ENCODE results near the gene COP1. TPM values are rescaled to one million over a fixed set of nuclear protein-coding genes. Genes with fewer than 3 reads are reported as not detected.

COP1 gene
- total and polyA plus RNA-seq, 2 of the 13 experiments (the other 11 are each of a cell fraction or from before 2014, with no cell fraction given): 20.5 to 51.3 TPM

DNA sequence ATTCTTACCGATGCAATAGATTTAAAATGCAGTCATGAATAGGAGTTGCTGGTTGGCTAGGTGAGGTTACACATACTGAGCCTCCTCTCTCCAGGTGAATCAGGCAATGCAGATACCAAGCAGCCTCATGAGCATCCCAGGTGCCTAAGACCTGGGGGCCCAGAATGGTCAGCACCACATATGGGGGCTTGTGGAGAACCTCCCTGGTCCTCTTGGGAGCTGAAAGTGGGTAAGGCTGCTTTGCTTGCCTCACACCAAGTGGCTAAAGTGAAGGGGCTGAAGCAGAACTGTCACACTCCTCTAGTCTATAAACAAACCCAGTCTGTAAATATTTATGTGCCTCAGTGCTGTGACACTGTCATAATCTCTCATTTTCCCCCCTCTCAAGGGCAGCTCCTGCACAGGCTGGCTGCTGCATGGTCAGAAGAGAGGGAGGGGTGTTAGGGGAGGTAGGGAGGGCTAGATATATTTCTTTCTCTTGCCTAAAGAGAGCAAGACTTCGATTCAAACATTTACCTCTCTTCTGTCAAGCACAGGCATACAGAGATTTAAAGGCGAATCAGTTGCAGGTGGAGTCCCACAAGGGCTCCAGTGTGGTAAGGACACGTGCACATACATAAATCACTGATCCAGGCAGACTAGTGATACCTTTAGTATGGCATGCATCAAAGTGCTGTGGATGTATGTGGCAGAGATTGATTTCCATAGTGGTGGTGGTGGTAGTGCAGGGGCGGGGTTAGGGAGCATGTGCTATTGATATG lies 305.8 kb downstream of the COP1 start:
- Histone ChIP-seq H3K27ac (ENCODE audit: extremely low read length, insufficient read depth, low read length) (no peak overlapping the region), H3K27me3 (ENCODE audit: control insufficient read depth in 1 of 2, insufficient read depth in 2 of 2, low read length in 2 of 2) (no peaks in the 10 kb centered on the region; a peak in 1 of 5 replicates), H3K9me3 (ENCODE audit: low read length) (no peaks in the 10 kb centered on the region), H3K9ac (ENCODE audit: insufficient read depth, low read depth, low read length) (no peak overlapping the region), H3K79me2 (ENCODE audit: insufficient read depth, low read length) (no peaks in the 10 kb centered on the region), H4K20me1 (ENCODE audit: insufficient read depth, low read length) (no peaks in the 10 kb centered on the region), H3K36me3 (replicated peaks in 1 of 2; ENCODE audit: control insufficient read depth in 1 of 2, insufficient read depth in 2 of 2, low read length in 2 of 2) (no peaks in the 10 kb centered on the region), H2AFZ (ENCODE audit: low read length) (no peak overlapping the region), H3K4me2 (ENCODE audit: low read depth, low read length) (no peak overlapping the region), H3K4me1 (ENCODE audit: insufficient read depth, low read length) (no peaks in the 10 kb centered on the region), H3K4me3 (replicated peaks in 1 of 3; ENCODE audit: insufficient read depth in 1 of 3, low read depth in 2 of 3, low read length in 3 of 3) (no peak overlapping the region)
- BruUV-seq (replicated peaks): no TSS peak
- ChIA-PET POLR2A (no interaction called here), CTCF (ENCODE audit: low intra/inter-chr PET ratio, low total read pairs) (no interaction called here)
- no peak for TF ChIP-seq ZNF234 (CRISPR knock-in tag; conservative IDR thresholded peaks at IDR 0.05)
- TF ChIP-seq ZFP36L2 (CRISPR knock-in tag; IDR thresholded peaks at IDR 0.05): no peak
- TF ChIP-seq RFX3 (CRISPR knock-in tag; IDR thresholded peaks at IDR 0.05): no peak
- no peak for TF ChIP-seq ZMYM4 (CRISPR knock-in tag; IDR thresholded peaks at IDR 0.05)
- TF ChIP-seq, protein P1, sequence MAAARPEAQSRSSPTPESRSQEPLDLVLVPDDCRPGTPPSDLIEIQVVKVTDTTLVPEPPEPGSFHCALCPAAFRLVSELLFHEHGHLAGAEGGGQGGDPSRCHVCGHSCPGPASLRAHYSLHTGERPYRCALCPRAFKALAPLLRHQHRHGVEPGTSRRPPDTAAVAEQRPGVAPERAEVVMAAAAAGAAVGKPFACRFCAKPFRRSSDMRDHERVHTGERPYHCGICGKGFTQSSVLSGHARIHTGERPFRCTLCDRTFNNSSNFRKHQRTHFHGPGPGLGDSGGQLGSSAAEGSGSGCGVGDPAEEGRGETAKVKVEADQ (CRISPR knock-in tag; IDR thresholded peaks at IDR 0.05; ENCODE audit: borderline replicate concordance): no peak
- no peak for TF ChIP-seq ZNF143 (CRISPR knock-in tag; IDR thresholded peaks at IDR 0.05)
- TF ChIP-seq, protein P2, sequence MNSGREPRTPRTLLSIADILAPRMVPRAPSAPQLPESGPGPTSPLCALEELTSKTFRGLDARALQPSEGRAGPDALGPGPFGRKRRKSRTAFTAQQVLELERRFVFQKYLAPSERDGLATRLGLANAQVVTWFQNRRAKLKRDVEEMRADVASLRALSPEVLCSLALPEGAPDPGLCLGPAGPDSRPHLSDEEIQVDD (CRISPR knock-in tag; IDR thresholded peaks at IDR 0.05; ENCODE audit: borderline replicate concordance): no peak
- no peak for TF ChIP-seq ELF3 (CRISPR knock-in tag; IDR thresholded peaks at IDR 0.05)
- no peak for TF ChIP-seq STAT5B (CRISPR knock-in tag; IDR thresholded peaks at IDR 0.05)
- TF ChIP-seq, protein P3, sequence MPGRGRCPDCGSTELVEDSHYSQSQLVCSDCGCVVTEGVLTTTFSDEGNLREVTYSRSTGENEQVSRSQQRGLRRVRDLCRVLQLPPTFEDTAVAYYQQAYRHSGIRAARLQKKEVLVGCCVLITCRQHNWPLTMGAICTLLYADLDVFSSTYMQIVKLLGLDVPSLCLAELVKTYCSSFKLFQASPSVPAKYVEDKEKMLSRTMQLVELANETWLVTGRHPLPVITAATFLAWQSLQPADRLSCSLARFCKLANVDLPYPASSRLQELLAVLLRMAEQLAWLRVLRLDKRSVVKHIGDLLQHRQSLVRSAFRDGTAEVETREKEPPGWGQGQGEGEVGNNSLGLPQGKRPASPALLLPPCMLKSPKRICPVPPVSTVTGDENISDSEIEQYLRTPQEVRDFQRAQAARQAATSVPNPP (CRISPR knock-in tag; IDR thresholded peaks at IDR 0.05): no peak
- TF ChIP-seq REXO4 (CRISPR knock-in tag; IDR thresholded peaks at IDR 0.05; ENCODE audit: borderline replicate concordance): no peak
- no peak for TF ChIP-seq SMC3 (IDR thresholded peaks at IDR 0.05; ENCODE audit: low read length)
- no peak for TF ChIP-seq ZFP36L1 (CRISPR knock-in tag; IDR thresholded peaks at IDR 0.05)
- TF ChIP-seq HOXD1 (CRISPR knock-in tag; IDR thresholded peaks at IDR 0.05): no peak
- TF ChIP-seq NFKB2 (CRISPR knock-in tag; IDR thresholded peaks at IDR 0.05; ENCODE audit: borderline replicate concordance): no peak
- TF ChIP-seq ZNF850 (CRISPR knock-in tag; conservative IDR thresholded peaks at IDR 0.05): no peak
- in situ Hi-C loops (cut with HindIII; ENCODE audit: extremely low pct_ligation_motif_present, low pct_unique_long_range_greater_than_20kb) (no loop called here), intact Hi-C loops (cut with micrococcal nuclease; ENCODE audit: unreplicated experiment) (no loop called here)
- no peak for ATAC-seq
- DNase-seq (ENCODE audit: low spot score): no peak
- 5% methylated on average over 5 of the region's 5 CpGs for WGBS (ENCODE audit: low lambda C conversion rate)
- FAIRE-seq: no peak

Data from HepG2 (cell line).